ENCODE measurements around the gene CDH23. TPM values are rescaled to one million over a fixed set of nuclear protein-coding genes. Genes with fewer than 3 reads are reported as not detected.

CDH23 gene
- total RNA-seq, 1 experiment from 2014 or later: not detected

- Histone ChIP-seq H3K27me3 (ENCODE audit: low read length) (peaks cover 59% of the 10 kb centered on the region), H3K36me3 (ENCODE audit: low read depth, low read length) (no peaks in the 10 kb centered on the region), H2AFZ (ENCODE audit: low read length) (no peak overlapping the region), H3K4me3 (ENCODE audit: low read length) (no peak overlapping the region), H3K4me2 (ENCODE audit: low read length) (no peak overlapping the region), H3K79me2 (ENCODE audit: low read length) (no peaks in the 10 kb centered on the region), H3K4me1 (ENCODE audit: insufficient read depth, low read length) (no peaks in the 10 kb centered on the region), H3K9me2 (replicated peaks; ENCODE audit: low read length) (no peaks in the 10 kb centered on the region), H3F3A (ENCODE audit: low read length, unreplicated experiment) (no peaks in the 10 kb centered on the region), H3K27ac (ENCODE audit: low read length) (no peak overlapping the region), H4K20me1 (ENCODE audit: low read length) (no peaks in the 10 kb centered on the region), H3K9me3 (ENCODE audit: low read length) (no peaks in the 10 kb centered on the region), H3K9ac (ENCODE audit: low read length) (no peak overlapping the region)
- ATAC-seq (no peak), DNase-seq (no peak)
- intact Hi-C loops (cut with micrococcal nuclease): no loop called here
- ChIA-PET CTCF (no interaction called here), POLR2A (ENCODE audit: unreplicated experiment) (no interaction called here)
- no TSS peak for BruUV-seq (replicated peaks)
- TF ChIP-seq EZH2phosphoT487 (IDR thresholded peaks at IDR 0.05; ENCODE audit: borderline replicate concordance, low read length) (no peak), EZH2 (IDR thresholded peaks at IDR 0.05; ENCODE audit: low read length, unreplicated experiment) (no peak), CTCF (conservative IDR thresholded peaks at IDR 0.05; ENCODE audit: low read depth, low read length) (no peak)
These were observed 59.9 kb downstream of the CDH23 start for GRCh38 chr10:71456631-71457030.

GRCh38 chr10:71457908-71458307 lies 61.2 kb downstream of the CDH23 start:
- ATAC-seq (no peak), DNase-seq (no peak)
- no peaks in the 10 kb centered on the region for H4K20me1 ChIP-seq (ENCODE audit: low read length)
- H3K4me2 ChIP-seq (ENCODE audit: low read length): no peak overlapping the region
- intact Hi-C loops (cut with micrococcal nuclease): no loop called here
- H3K27ac ChIP-seq (ENCODE audit: low read length): no peak overlapping the region
- H2AFZ ChIP-seq (ENCODE audit: low read length): no peak overlapping the region
- no peaks in the 10 kb centered on the region for H3K9me2 ChIP-seq (replicated peaks; ENCODE audit: low read length)
- ChIA-PET CTCF (no interaction called here), POLR2A (ENCODE audit: unreplicated experiment) (no interaction called here)
- TF ChIP-seq EZH2phosphoT487 (IDR thresholded peaks at IDR 0.05; ENCODE audit: borderline replicate concordance, low read length): no peak
- no peak for TF ChIP-seq EZH2 (IDR thresholded peaks at IDR 0.05; ENCODE audit: low read length, unreplicated experiment)
- no peak for TF ChIP-seq CTCF (conservative IDR thresholded peaks at IDR 0.05; ENCODE audit: low read depth, low read length)
- no peak overlapping the region for H3K9ac ChIP-seq (ENCODE audit: low read length)
- no peaks in the 10 kb centered on the region for H3K4me1 ChIP-seq (ENCODE audit: insufficient read depth, low read length)
- H3K36me3 ChIP-seq (ENCODE audit: low read depth, low read length): no peaks in the 10 kb centered on the region
- BruUV-seq (replicated peaks): no TSS peak
- no peaks in the 10 kb centered on the region for H3K79me2 ChIP-seq (ENCODE audit: low read length)
- no peaks in the 10 kb centered on the region for H3K9me3 ChIP-seq (ENCODE audit: low read length)
- H3K4me3 ChIP-seq (ENCODE audit: low read length): no peak overlapping the region
- H3K27me3 ChIP-seq (ENCODE audit: low read length): peaks cover 59% of the 10 kb centered on the region
- H3F3A ChIP-seq (ENCODE audit: low read length, unreplicated experiment): no peaks in the 10 kb centered on the region

- ATAC-seq (no peak), DNase-seq (no peak)
- Histone ChIP-seq H3K4me3 (ENCODE audit: low read length) (no peak overlapping the region), H3K36me3 (ENCODE audit: low read depth, low read length) (no peaks in the 10 kb centered on the region), H3K9ac (ENCODE audit: low read length) (no peak overlapping the region), H3K9me2 (replicated peaks; ENCODE audit: low read length) (no peaks in the 10 kb centered on the region), H3K79me2 (ENCODE audit: low read length) (no peaks in the 10 kb centered on the region), H3F3A (ENCODE audit: low read length, unreplicated experiment) (no peaks in the 10 kb centered on the region), H3K4me2 (ENCODE audit: low read length) (no peak overlapping the region), H4K20me1 (ENCODE audit: low read length) (no peaks in the 10 kb centered on the region), H3K27ac (ENCODE audit: low read length) (no peak overlapping the region), H3K4me1 (ENCODE audit: insufficient read depth, low read length) (no peaks in the 10 kb centered on the region), H2AFZ (ENCODE audit: low read length) (no peak overlapping the region), H3K9me3 (ENCODE audit: low read length) (no peaks in the 10 kb centered on the region), H3K27me3 (ENCODE audit: low read length) (peaks cover 61% of the 10 kb centered on the region)
- POLR2A ChIA-PET (ENCODE audit: unreplicated experiment): no interaction called here
- intact Hi-C loops (cut with micrococcal nuclease): no loop called here
- TF ChIP-seq EZH2phosphoT487 (IDR thresholded peaks at IDR 0.05; ENCODE audit: borderline replicate concordance, low read length) (no peak), CTCF (conservative IDR thresholded peaks at IDR 0.05; ENCODE audit: low read depth, low read length) (no peak), EZH2 (IDR thresholded peaks at IDR 0.05; ENCODE audit: low read length, unreplicated experiment) (no peak)
- BruUV-seq (replicated peaks): no TSS peak
- CTCF ChIA-PET: no interaction called here
These were observed 61.7 kb downstream of the CDH23 start for GRCh38 chr10:71458387-71458786.
